Testis (tissue), 2 donors: ENCODE data around the gene ETDA.

Experiments used
- POLR2A ChIP-seq: fragments of 450-650 bp; IDR thresholded peaks from one replicate; pipeline ENCODE4 v1.6.1; 2017; ENCODE audit warnings: antibody characterized with exemption, mild to moderate bottlenecking, moderate library complexity
- TF ChIP-seq, protein P1 (sequence below), 3 experiments: fragments of 450-650 bp in 2 of 3; fragments of 200-600 bp in 1 of 3; sonication (generic) in 1 of 3; IDR thresholded peaks; one replicate each; pipeline ENCODE4 v1.5.1; 2016 to 2019; ENCODE audit warnings: antibody characterized with exemption in 3 of 3, mild to moderate bottlenecking in 2 of 3, moderate library complexity in 1 of 3

DNA sequence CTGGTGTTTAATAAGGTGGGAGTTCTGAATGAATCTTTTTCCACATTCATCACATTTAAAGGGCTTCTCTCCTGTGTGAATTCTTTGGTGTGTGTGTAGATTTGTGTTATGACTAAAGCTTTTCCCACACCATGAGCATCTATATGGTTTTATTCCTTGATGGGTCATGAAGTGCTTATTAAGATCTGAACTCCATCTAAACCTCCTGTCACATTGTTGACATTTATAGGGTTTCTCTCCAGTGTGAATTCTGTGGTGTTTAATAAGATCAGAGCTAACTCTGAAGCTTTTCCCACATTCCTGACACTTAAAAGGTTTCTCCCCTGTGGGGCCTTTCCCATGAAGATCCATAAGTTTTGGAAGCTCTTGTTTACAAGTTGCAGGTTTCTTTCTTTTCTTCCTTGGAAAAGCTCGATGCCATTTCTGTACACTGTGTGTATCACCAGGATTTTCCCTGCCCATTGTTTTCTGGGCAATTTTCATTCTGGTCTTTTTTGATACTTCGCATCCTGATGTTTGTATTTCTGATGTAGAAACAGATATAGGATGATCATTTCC, 35.5 kb downstream of the ETDA start:
- TF ChIP-seq, protein P1, sequence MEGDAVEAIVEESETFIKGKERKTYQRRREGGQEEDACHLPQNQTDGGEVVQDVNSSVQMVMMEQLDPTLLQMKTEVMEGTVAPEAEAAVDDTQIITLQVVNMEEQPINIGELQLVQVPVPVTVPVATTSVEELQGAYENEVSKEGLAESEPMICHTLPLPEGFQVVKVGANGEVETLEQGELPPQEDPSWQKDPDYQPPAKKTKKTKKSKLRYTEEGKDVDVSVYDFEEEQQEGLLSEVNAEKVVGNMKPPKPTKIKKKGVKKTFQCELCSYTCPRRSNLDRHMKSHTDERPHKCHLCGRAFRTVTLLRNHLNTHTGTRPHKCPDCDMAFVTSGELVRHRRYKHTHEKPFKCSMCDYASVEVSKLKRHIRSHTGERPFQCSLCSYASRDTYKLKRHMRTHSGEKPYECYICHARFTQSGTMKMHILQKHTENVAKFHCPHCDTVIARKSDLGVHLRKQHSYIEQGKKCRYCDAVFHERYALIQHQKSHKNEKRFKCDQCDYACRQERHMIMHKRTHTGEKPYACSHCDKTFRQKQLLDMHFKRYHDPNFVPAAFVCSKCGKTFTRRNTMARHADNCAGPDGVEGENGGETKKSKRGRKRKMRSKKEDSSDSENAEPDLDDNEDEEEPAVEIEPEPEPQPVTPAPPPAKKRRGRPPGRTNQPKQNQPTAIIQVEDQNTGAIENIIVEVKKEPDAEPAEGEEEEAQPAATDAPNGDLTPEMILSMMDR (IDR thresholded peaks at IDR 0.05), result no peak
- TF ChIP-seq POLR2A, result no peak
